Right lobe of liver (tissue), 4 donors: ENCODE data around the gene P3H2.

Experiments
- POLR2A ChIP-seq: fragments of 450-650 bp; IDR thresholded peaks from one replicate; pipeline ENCODE4 v1.6.1; 2017; ENCODE audit warnings: antibody characterized with exemption, mild to moderate bottlenecking
- TF ChIP-seq, protein P1 (sequence below), 4 donors: fragments of 200-600 bp in 3 of 4; fragments of 450-650 bp in 1 of 4; IDR thresholded peaks; one replicate each; pipeline versions ENCODE4 v1.5.1 to v1.8.0; 2016 to 2022; ENCODE audit warnings: antibody characterized with exemption in 4 of 4, mild to moderate bottlenecking in 2 of 4
- donor health status: DM: no; HTN: no; CAD: no.
- donor health status: DM: no; HTN: no; CAD: no.
- donor health status: DM: no; HTN: yes; CAD: no.

- TF ChIP-seq, protein P1, sequence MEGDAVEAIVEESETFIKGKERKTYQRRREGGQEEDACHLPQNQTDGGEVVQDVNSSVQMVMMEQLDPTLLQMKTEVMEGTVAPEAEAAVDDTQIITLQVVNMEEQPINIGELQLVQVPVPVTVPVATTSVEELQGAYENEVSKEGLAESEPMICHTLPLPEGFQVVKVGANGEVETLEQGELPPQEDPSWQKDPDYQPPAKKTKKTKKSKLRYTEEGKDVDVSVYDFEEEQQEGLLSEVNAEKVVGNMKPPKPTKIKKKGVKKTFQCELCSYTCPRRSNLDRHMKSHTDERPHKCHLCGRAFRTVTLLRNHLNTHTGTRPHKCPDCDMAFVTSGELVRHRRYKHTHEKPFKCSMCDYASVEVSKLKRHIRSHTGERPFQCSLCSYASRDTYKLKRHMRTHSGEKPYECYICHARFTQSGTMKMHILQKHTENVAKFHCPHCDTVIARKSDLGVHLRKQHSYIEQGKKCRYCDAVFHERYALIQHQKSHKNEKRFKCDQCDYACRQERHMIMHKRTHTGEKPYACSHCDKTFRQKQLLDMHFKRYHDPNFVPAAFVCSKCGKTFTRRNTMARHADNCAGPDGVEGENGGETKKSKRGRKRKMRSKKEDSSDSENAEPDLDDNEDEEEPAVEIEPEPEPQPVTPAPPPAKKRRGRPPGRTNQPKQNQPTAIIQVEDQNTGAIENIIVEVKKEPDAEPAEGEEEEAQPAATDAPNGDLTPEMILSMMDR (IDR thresholded peaks at IDR 0.05): no peak
- TF ChIP-seq POLR2A: no peak
Measured at GRCh38 chr3:189952272-189952671, 168.4 kb downstream of the P3H2 start.
